HepG2 (cell line): Measurements from ENCODE around the gene TBC1D16. TPM values are rescaled to one million over a fixed set of nuclear protein-coding genes. Genes with fewer than 3 reads are reported as not detected.

Source experiments
- ATRX ChIP-seq: sonication (generic); formaldehyde crosslinking; IDR thresholded peaks from 2 replicates; pipeline ENCODE4 v1.4.0; 2020; ENCODE audit warnings: missing genetic modification reagents, borderline replicate concordance
- GATAD2A ChIP-seq: IDR thresholded peaks from 2 replicates; pipeline ENCODE4 v1.6.1; 2016
- ISL2 ChIP-seq: sonication (generic); formaldehyde crosslinking; IDR thresholded peaks from 2 replicates; pipeline ENCODE4 v1.5.0; 2020; ENCODE audit warnings: missing genetic modification reagents
- MLX ChIP-seq: IDR thresholded peaks from 2 replicates; pipeline ENCODE4 v1.6.1; 2016
- NFKBIZ ChIP-seq: IDR thresholded peaks from 2 replicates; pipeline ENCODE4 v1.6.1; 2018; ENCODE audit warnings: missing genetic modification reagents, missing compliant biosample characterization
- NKX3-1 ChIP-seq: sonication (generic); formaldehyde crosslinking; IDR thresholded peaks from 2 replicates; pipeline ENCODE4 v1.5.0; 2020; ENCODE audit warnings: missing genetic modification reagents
- PITX1 ChIP-seq: sonication (generic); formaldehyde crosslinking; IDR thresholded peaks from 2 replicates; pipeline ENCODE4 v1.5.1; 2020; ENCODE audit warnings: mild to moderate bottlenecking, missing genetic modification reagents
- SAP130 ChIP-seq: IDR thresholded peaks from 2 replicates; pipeline ENCODE4 v1.6.1; 2016; ENCODE audit warnings: low read depth
- TRIM24 ChIP-seq: sonication (generic); formaldehyde crosslinking; IDR thresholded peaks from 2 replicates; pipeline ENCODE4 v1.8.0; 2022; ENCODE audit warnings: mild to moderate bottlenecking, missing genetic modification reagents
- YEATS4 ChIP-seq: sonication (generic); formaldehyde crosslinking; IDR thresholded peaks from 2 replicates; pipeline ENCODE4 v1.4.0; 2020; ENCODE audit warnings: missing genetic modification reagents, borderline replicate concordance
- ZBTB7B ChIP-seq: sonication (generic); formaldehyde crosslinking; IDR thresholded peaks from 2 replicates; pipeline ENCODE4 v1.4.0; 2020; ENCODE audit warnings: missing genetic modification reagents
- ZNF205 ChIP-seq: IDR thresholded peaks from 2 replicates; pipeline ENCODE4 v1.6.1; 2018; ENCODE audit warnings: missing biosample characterization, missing genetic modification reagents
- ZNF710 ChIP-seq: sonication (generic); formaldehyde crosslinking; IDR thresholded peaks from 2 replicates; pipeline ENCODE4 v1.5.0; 2020; ENCODE audit warnings: mild to moderate bottlenecking, missing genetic modification reagents, borderline replicate concordance
- ZNF800 ChIP-seq: sonication (generic); formaldehyde crosslinking; IDR thresholded peaks from 2 replicates; pipeline ENCODE4 v1.4.0; 2020; ENCODE audit warnings: missing genetic modification reagents
- polyA plus RNA-seq, 8 experiments: library from polyadenylated mRNA; depleted of rRNA in 3 of 8; stranded (reverse) in 7 of 8; unstranded in 1 of 8; fragments of >200 nt; fragmentation: Illumina TruSeq in 4 of 8; extraction: Trizol in 4 of 8; gene quantifications; 2 replicates each; pipeline versions ENCODE4 v1.2.1 to v1.2.3, GENCODE V29; 2011 to 2016; ENCODE audit warnings: low read depth in 4 of 8, missing spikeins in 1 of 8, mixed read lengths in 1 of 8; ENCODE audit not compliant: insufficient read depth in 1 of 8
- total RNA-seq, 5 experiments: library from RNA; depleted of rRNA; stranded (reverse); fragments of >200 nt; fragmentation: Illumina TruSeq; extraction: Trizol; gene quantifications; 2 replicates each; pipeline ENCODE4 v1.2.3, GENCODE V29; 2016; ENCODE audit warnings: low read depth in 1 of 5
- TF ChIP-seq, protein P1 (sequence below): sonication (generic); formaldehyde crosslinking; IDR thresholded peaks from 2 replicates; pipeline ENCODE4 v1.4.0; 2020; ENCODE audit warnings: missing genetic modification reagents
- TF ChIP-seq, protein P2 (sequence below): sonication (generic); formaldehyde crosslinking; IDR thresholded peaks from 2 replicates; pipeline ENCODE4 v1.4.0; 2020; ENCODE audit warnings: missing genetic modification reagents

TBC1D16 gene
- total and polyA plus RNA-seq, 2 of the 13 experiments (the other 11 are each of a cell fraction or from before 2014, with no cell fraction given), result 14.9 to 24.9 TPM

- TF ChIP-seq ZNF710 (CRISPR knock-in tag), result peak; percentile 73; the same call in 1 of the 2 replicates
- no peak for TF ChIP-seq MLX (CRISPR knock-in tag)
- TF ChIP-seq GATAD2A, result peak; percentile 44; the same call in 1 of the 2 replicates
- TF ChIP-seq ZNF205, result 0 out of 2 replicates have a peak, but pooled peaks have one; percentile 13
- TF ChIP-seq ZBTB7B (CRISPR knock-in tag), result peak; percentile 72
- TF ChIP-seq ZNF800, result peak; percentile 34; the same call in 1 of the 2 replicates
- TF ChIP-seq, protein P1, sequence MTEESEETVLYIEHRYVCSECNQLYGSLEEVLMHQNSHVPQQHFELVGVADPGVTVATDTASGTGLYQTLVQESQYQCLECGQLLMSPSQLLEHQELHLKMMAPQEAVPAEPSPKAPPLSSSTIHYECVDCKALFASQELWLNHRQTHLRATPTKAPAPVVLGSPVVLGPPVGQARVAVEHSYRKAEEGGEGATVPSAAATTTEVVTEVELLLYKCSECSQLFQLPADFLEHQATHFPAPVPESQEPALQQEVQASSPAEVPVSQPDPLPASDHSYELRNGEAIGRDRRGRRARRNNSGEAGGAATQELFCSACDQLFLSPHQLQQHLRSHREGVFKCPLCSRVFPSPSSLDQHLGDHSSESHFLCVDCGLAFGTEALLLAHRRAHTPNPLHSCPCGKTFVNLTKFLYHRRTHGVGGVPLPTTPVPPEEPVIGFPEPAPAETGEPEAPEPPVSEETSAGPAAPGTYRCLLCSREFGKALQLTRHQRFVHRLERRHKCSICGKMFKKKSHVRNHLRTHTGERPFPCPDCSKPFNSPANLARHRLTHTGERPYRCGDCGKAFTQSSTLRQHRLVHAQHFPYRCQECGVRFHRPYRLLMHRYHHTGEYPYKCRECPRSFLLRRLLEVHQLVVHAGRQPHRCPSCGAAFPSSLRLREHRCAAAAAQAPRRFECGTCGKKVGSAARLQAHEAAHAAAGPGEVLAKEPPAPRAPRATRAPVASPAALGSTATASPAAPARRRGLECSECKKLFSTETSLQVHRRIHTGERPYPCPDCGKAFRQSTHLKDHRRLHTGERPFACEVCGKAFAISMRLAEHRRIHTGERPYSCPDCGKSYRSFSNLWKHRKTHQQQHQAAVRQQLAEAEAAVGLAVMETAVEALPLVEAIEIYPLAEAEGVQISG (CRISPR knock-in tag), result peak; percentile 41; the same call in 1 of the 2 replicates
- peak; percentile 35 for TF ChIP-seq SAP130 (CRISPR knock-in tag)
- TF ChIP-seq PITX1 (CRISPR knock-in tag), result 0 out of 2 replicates have a peak, but pooled peaks have one; percentile 30
- no peak for TF ChIP-seq TRIM24 (CRISPR knock-in tag)
- no peak for TF ChIP-seq ATRX (CRISPR knock-in tag)
- TF ChIP-seq NKX3-1 (CRISPR knock-in tag), result 0 out of 2 replicates have a peak, but pooled peaks have one; percentile 50
- TF ChIP-seq, protein P2, sequence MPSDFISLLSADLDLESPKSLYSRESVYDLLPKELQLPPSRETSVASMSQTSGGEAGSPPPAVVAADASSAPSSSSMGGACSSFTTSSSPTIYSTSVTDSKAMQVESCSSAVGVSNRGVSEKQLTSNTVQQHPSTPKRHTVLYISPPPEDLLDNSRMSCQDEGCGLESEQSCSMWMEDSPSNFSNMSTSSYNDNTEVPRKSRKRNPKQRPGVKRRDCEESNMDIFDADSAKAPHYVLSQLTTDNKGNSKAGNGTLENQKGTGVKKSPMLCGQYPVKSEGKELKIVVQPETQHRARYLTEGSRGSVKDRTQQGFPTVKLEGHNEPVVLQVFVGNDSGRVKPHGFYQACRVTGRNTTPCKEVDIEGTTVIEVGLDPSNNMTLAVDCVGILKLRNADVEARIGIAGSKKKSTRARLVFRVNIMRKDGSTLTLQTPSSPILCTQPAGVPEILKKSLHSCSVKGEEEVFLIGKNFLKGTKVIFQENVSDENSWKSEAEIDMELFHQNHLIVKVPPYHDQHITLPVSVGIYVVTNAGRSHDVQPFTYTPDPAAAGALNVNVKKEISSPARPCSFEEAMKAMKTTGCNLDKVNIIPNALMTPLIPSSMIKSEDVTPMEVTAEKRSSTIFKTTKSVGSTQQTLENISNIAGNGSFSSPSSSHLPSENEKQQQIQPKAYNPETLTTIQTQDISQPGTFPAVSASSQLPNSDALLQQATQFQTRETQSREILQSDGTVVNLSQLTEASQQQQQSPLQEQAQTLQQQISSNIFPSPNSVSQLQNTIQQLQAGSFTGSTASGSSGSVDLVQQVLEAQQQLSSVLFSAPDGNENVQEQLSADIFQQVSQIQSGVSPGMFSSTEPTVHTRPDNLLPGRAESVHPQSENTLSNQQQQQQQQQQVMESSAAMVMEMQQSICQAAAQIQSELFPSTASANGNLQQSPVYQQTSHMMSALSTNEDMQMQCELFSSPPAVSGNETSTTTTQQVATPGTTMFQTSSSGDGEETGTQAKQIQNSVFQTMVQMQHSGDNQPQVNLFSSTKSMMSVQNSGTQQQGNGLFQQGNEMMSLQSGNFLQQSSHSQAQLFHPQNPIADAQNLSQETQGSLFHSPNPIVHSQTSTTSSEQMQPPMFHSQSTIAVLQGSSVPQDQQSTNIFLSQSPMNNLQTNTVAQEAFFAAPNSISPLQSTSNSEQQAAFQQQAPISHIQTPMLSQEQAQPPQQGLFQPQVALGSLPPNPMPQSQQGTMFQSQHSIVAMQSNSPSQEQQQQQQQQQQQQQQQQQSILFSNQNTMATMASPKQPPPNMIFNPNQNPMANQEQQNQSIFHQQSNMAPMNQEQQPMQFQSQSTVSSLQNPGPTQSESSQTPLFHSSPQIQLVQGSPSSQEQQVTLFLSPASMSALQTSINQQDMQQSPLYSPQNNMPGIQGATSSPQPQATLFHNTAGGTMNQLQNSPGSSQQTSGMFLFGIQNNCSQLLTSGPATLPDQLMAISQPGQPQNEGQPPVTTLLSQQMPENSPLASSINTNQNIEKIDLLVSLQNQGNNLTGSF (CRISPR knock-in tag), result peak; percentile 59; the same call in 1 of the 2 replicates
- TF ChIP-seq YEATS4 (CRISPR knock-in tag), result 0 out of 2 replicates have a peak, but pooled peaks have one; percentile 33
- no peak for TF ChIP-seq NFKBIZ (CRISPR knock-in tag)
- peak; percentile 68 for TF ChIP-seq ISL2 (CRISPR knock-in tag)
Observed at GRCh38 chr17:80034791-80035686, 633 bp downstream of the TBC1D16 start (continued).
